ENCODE measurements around the gene CDH2.

The CDH2 gene

GRCh38 chr18:28176948-28177827 lies at the start of gene CDH2:
Gene CDH2, minus strand, starts transcription at chr18:28177130. Its CDS starts 108 bp downstream, at chr18:28177022.
- DNase-seq: peak; percentile 82 to 98 (median 94)

- DNase-seq: no peak
These were observed 35.1 kb upstream of the CDH2 start for GRCh38 chr18:28212060-28212459.

DNA sequence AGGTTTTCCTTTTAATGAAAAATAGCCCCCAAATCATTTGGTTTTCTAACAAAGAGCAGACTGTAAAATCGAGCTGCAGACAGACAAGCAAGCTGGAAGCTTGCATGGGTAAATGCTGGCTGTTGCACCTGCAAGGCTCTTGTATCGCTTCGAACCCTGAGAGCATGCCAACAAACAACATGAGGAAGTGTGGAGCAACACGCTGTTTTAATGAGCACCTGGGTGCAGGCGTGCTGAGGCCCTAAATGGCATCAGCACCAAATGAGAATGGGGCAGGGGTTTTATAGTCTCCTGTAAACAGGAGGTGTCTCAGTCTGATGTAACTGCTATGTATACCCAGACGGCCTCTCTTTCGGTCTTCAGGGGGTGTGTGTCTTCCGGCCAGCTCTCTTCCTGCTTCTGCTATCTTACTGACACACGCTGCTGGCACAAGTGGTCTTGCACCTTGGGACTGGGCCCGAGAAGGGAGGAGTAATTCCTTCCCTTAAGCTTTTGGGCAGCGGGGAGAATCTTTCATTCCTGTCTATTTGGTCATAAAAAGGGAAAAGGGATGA lies 31.9 kb upstream of the CDH2 start:
- DNase-seq: no peak

GRCh38 chr18:28208268-28208667 lies 31.3 kb upstream of the CDH2 start:
- DNase-seq: no peak

DNA sequence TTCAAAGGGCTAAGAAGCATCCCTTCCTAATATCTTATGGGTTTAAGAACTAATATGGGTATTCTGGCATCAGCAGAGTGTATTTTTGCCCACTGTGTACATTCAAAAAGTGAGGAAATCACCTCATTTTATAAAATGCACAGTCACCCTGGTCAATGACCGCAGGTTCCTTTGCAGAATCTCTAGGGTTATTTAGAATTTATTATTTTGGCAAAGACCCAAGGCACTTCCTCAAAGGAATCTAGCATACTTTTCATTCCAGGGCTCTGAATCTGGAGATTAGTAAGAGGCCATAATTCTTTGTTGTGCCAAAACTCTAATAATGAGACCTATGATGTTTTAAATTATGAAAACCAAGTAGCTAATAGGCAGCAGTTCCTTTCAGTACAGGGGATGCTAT lies 27.2 kb upstream of the CDH2 start:
- DNase-seq: no peak

- no peak for DNase-seq
These were observed 24.1 kb upstream of the CDH2 start for GRCh38 chr18:28201056-28201455.

DNA sequence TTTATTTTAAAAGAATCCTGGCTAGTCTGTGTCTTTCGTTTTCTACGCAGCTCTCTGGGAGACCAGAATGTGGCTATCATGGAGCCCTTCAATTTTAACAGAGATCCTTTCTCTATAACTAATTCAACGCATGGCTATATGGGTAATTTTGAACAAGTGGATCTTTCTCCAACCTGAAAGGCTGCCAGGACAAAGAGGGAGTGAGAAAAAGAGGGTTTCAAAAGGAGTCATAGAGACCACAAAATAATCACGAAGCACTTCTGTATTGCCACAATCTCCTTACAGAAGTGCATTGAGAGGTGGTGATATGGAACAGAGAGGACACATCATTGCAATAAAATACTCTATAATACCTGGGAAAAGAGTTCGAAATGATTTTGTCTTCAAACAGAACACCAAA lies 21.7 kb upstream of the CDH2 start:
- peak in 1 of 3 experiments; percentile 1 for DNase-seq

- peak in 1 of 3 experiments; percentile 38 for DNase-seq
These were observed 16.3 kb upstream of the CDH2 start for GRCh38 chr18:28193177-28193778.

- DNase-seq: peak in 2 of 3 experiments; percentile 35 to 47
These were observed 12.7 kb upstream of the CDH2 start for GRCh38 chr18:28189400-28190239.

GRCh38 chr18:28185121-28185520 lies 8.2 kb upstream of the CDH2 start:
- no peak for DNase-seq

- no peak for DNase-seq
These were observed 6.6 kb upstream of the CDH2 start for GRCh38 chr18:28183418-28184078.

GRCh38 chr18:28181616-28182015 lies 4.7 kb upstream of the CDH2 start:
- DNase-seq: no peak

DNA sequence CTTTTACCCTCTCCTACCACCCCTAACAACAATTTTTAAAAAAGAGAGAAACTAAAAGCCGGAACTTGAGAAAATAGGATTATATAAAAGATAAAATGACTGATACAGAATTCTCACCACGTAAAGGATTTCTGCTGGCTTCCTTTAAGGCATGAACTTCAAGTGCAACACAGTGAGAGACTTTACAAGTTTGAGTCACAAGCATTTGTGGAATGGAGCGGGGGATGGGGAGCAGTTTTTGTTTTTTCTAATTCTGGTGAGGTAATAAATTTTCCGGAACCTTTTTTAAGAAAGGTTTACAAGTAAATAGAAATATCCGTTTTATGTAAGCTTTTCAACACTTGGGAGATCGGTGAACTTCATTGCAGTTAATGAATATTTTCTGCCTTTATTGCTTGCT lies 1.8 kb upstream of the CDH2 start:
- peak in 2 of 3 experiments; percentile 55 to 77 for DNase-seq

GRCh38 chr18:28177828-28178635 lies 1.1 kb upstream of the CDH2 start:
- peak; percentile 79 to 94 (median 91) for DNase-seq

DNA sequence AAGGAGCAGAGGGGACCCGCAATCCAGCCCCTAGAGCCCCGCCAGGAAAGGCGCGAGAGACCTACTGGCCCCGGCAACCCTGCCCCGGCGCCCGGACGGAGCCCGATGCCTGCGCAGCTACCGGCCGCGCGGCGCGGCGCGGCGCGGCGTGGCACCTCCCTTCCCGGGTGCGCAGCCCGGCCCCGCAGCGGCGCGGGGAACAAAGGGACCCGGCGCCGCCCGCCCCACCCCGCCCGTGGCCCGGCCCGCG lies 307 bp downstream of the CDH2 start:
- DNase-seq: peak in 1 of 3 experiments; percentile 90

- DNase-seq: peak; percentile 44 to 90 (median 82)
These were observed 816 bp downstream of the CDH2 start for GRCh38 chr18:28175930-28176697.

- peak; percentile 3 to 82 (median 77) for DNase-seq
These were observed 1.6 kb downstream of the CDH2 start for GRCh38 chr18:28175150-28175929.

- peak in 1 of 3 experiments; percentile 53 for DNase-seq
These were observed 2.6 kb downstream of the CDH2 start for GRCh38 chr18:28174181-28174905.

DNA sequence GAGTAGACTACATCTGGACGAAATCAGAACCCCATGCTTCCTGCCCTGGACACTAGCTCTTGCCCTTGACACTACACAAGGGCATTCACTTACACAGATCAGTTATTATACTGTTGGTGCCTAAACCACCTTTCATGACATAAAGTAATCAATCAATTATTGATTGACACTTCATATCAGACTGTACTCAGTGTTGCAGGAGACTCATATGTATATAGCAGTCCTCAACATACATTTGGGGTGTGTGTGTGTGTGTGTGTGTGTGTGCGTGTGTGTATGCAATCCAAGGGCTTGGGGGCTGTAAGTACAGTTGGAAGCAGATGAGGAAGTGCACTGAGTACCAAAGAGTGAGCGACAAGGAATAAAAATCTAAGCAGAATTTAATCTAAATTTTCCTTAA lies 5.1 kb downstream of the CDH2 start:
- DNase-seq: no peak

Data from NCI-H1417 (cell line).